GM12878 (cell line): Measurements from ENCODE around the gene AGFG1. TPM values are rescaled to one million over a fixed set of nuclear protein-coding genes. Genes with fewer than 3 reads are reported as not detected.
A peak's percentile ranks its signal among the peaks of the same experiment; 100 is the strongest.

ENCODE experiments used
- ATAC-seq: fragments of 200-7000 bp; cut with Tn5 transposase; 3 replicates; pipeline ENCODE4 v1.9.1; 2020; ENCODE audit warnings: mild to moderate bottlenecking, moderate library complexity
- BruUV-seq: library from RNA; stranded (reverse); fragments of 400-500 nt; replicated peaks from 2 replicates; lab custom pipeline; 2021; lab: Mats Ljungman, UMichigan
- CTCF ChIA-PET: fragments of 300-600 bp; sonication (Branson Sonifier 250); formaldehyde crosslinking; extraction: SDS; loops from one replicate; lab custom pipeline; 2021; ENCODE audit warnings: inconsistent platforms; lab: Yijun Ruan, JAX
- POLR2A ChIA-PET: fragments of 350-600 bp; formaldehyde crosslinking; extraction: SDS; loops from one replicate; lab custom pipeline; 2021; ENCODE audit warnings: inconsistent platforms; lab: Charles Lee
- RAD21 ChIA-PET: fragments of 300-600 bp; sonication (Branson Sonifier 250); formaldehyde crosslinking; loops from one replicate; lab custom pipeline; 2023; ENCODE audit warnings: antibody characterized with exemption; ENCODE audit not compliant: unreplicated experiment; lab: Charles Lee
- SMC1A ChIA-PET: fragments of 300-600 bp; sonication (Branson Sonifier 250); formaldehyde crosslinking; loops from one replicate; lab custom pipeline; 2023; ENCODE audit not compliant: unreplicated experiment, uncharacterized antibody; lab: Charles Lee
- DNase-seq: peaks from one replicate; pipeline ENCODE4 v3.0.0-alpha.2; 2011; ENCODE audit warnings: low read depth, low spot score
- FAIRE-seq: peaks from 3 replicates; lab custom pipeline; 2011; peaks lifted over from hg19 to GRCh38; lab: Jason Lieb, UNC
- H2AFZ ChIP-seq: 2 replicates; pipeline ENCODE4 v1.6.0; 2011; ENCODE audit warnings: low read depth, low read length, control low read depth; ENCODE audit not compliant: control insufficient read depth
- H3K27ac ChIP-seq: 2 replicates; pipeline ENCODE4 v1.5.1; 2011; ENCODE audit warnings: control low read depth; ENCODE audit not compliant: control insufficient read depth, insufficient read depth
- H3K27me3 ChIP-seq, 2 experiments: replicated peaks in 1 of 2; 2 replicates each; pipeline versions ENCODE4 v1.6.0 to v1.6.1; 2011; ENCODE audit warnings: low read length in 1 of 2; ENCODE audit not compliant: control insufficient read depth in 2 of 2, insufficient read depth in 2 of 2
- H3K36me3 ChIP-seq, 2 experiments: 2 replicates each; pipeline ENCODE4 v1.5.1; 2011; ENCODE audit warnings: low read length in 1 of 2; ENCODE audit not compliant: control insufficient read depth in 2 of 2, insufficient read depth in 2 of 2
- H3K4me1 ChIP-seq: 2 replicates; pipeline ENCODE4 v1.6.1; 2011; ENCODE audit warnings: mild to moderate bottlenecking, low read length, moderate library complexity, mixed read lengths; ENCODE audit not compliant: control insufficient read depth, insufficient read depth
- H3K4me2 ChIP-seq: 2 replicates; pipeline ENCODE4 v1.6.0; 2011; ENCODE audit warnings: control low read depth; ENCODE audit not compliant: control insufficient read depth, insufficient read depth
- H3K4me3 ChIP-seq: fragments of 200-600 bp; sonication (generic); 2 replicates; pipeline ENCODE4 v1.5.1; 2016
- H3K79me2 ChIP-seq: 2 replicates; pipeline ENCODE4 v1.6.0; 2011; ENCODE audit warnings: low read length; ENCODE audit not compliant: control insufficient read depth, insufficient read depth
- H3K9ac ChIP-seq: 2 replicates; pipeline ENCODE4 v1.8.0; 2011; ENCODE audit warnings: low read length, control low read depth, mixed read lengths; ENCODE audit not compliant: control insufficient read depth, insufficient read depth
- H3K9me3 ChIP-seq: replicated peaks from 3 replicates; pipeline ENCODE4 v1.5.1; 2011; ENCODE audit warnings: mild to moderate bottlenecking, low read length; ENCODE audit not compliant: control insufficient read depth, insufficient read depth
- H4K20me1 ChIP-seq: 2 replicates; pipeline ENCODE4 v1.6.0; 2011; ENCODE audit not compliant: control insufficient read depth, insufficient read depth
- ATF7 ChIP-seq: fragments of 450-650 bp; IDR thresholded peaks from 2 replicates; pipeline ENCODE4 v1.6.1; 2016; ENCODE audit warnings: low read depth, mild to moderate bottlenecking
- BCLAF1 ChIP-seq: fragments of 450-650 bp; IDR thresholded peaks from 2 replicates; pipeline ENCODE4 v1.6.1; 2017; ENCODE audit warnings: antibody characterized with exemption, mild to moderate bottlenecking, moderate library complexity
- BHLHE40 ChIP-seq, 2 experiments: fragments of 450-650 bp in 1 of 2; IDR thresholded peaks; 2 replicates each; pipeline ENCODE4 v1.6.1; 2011 to 2017; ENCODE audit warnings: low read depth in 2 of 2, borderline replicate concordance in 1 of 2, improper control_type of control experiment in 1 of 2, low read length in 1 of 2, mild to moderate bottlenecking in 1 of 2
- CUX1 ChIP-seq: IDR thresholded peaks from 2 replicates; pipeline ENCODE4 v1.6.1; 2012; ENCODE audit warnings: improper control_type of control experiment, low read depth, low read length; ENCODE audit not compliant: insufficient replicate concordance
- FOXK2 ChIP-seq: fragments of 450-650 bp; IDR thresholded peaks from 2 replicates; pipeline ENCODE4 v1.6.1; 2017; ENCODE audit warnings: mild to moderate bottlenecking, moderate library complexity
- MLLT1 ChIP-seq: fragments of 450-650 bp; IDR thresholded peaks from 2 replicates; pipeline ENCODE4 v1.6.1; 2016; ENCODE audit warnings: mild to moderate bottlenecking
- YY1 ChIP-seq: IDR thresholded peaks from 2 replicates; pipeline ENCODE4 v1.6.1; 2011; ENCODE audit warnings: low read depth, mild to moderate bottlenecking, low read length
- ZBTB40 ChIP-seq: fragments of 450-650 bp; IDR thresholded peaks from 2 replicates; pipeline ENCODE4 v1.6.1; 2016; ENCODE audit warnings: mild to moderate bottlenecking, moderate library complexity, borderline replicate concordance
- WGBS: methylation state at CpG from one replicate; pipeline ENCODE4 v1.1.6; 2016; ENCODE audit warnings: low lambda C conversion rate; ENCODE audit not compliant: insufficient replicate concordance, insufficient coverage; ENCODE audit errors: missing lambda C conversion rate; 5-methylcytosine and 5-hydroxymethylcytosine counted together
- in situ Hi-C: fragments of 300-500 bp; cut with MboI; formaldehyde crosslinking; loops from 9 replicates; pipeline ENCODE4 v1.14.3; 2018; ENCODE audit warnings: mixed read lengths
- intact Hi-C: fragments of 100-400 bp; cut with micrococcal nuclease; formaldehyde crosslinking; loops from one replicate; pipeline ENCODE4 v1.14.2; 2022; ENCODE audit not compliant: unreplicated experiment
- polyA plus RNA-seq, 11 experiments: library from polyadenylated mRNA; depleted of rRNA in 4 of 11; unstranded in 6 of 11; stranded (reverse) in 5 of 11; fragments of >200 nt; fragmentation: Nextera tagmentation in 4 of 11; fragmentation: Illumina TruSeq in 1 of 11; extraction: Ambion mirVana in 4 of 11; extraction: Trizol in 1 of 11; gene quantifications; 1 replicate in 1 of 11; 2 replicates in 10 of 11; pipeline versions ENCODE4 v1.2.1 to v1.2.3, GENCODE V29; 2011 to 2016; ENCODE audit warnings: inconsistent platforms in 2 of 11, missing spikeins in 2 of 11, low read depth in 1 of 11
- total RNA-seq, 4 experiments: library from RNA; depleted of rRNA in 3 of 4; stranded (reverse); fragments of >200 nt in 3 of 4; fragmentation: Illumina TruSeq in 1 of 4; extraction: Trizol in 1 of 4; gene quantifications; 2 replicates each; pipeline versions ENCODE4 v1.2.1 to v1.2.3, GENCODE V29; 2013 to 2021

AGFG1 gene
- total and polyA plus RNA-seq, 10 of the 15 experiments (the other 5 are each of a cell fraction or from before 2014, with no cell fraction given): 7.3 to 243 (median 81.7) TPM

GRCh38 chr2:227442639-227443038 lies 29.3 kb upstream of the AGFG1 start:
- WGBS: 11% methylated on average over 1 of the region's 1 CpG
- no TSS peak for BruUV-seq
- FAIRE-seq: peak; percentile 13
- Histone ChIP-seq H3K9ac (no peak overlapping the region), H2AFZ (no peak overlapping the region; the same call in none of the 2 replicates)
- POLR2A ChIA-PET: no interaction called here
- no peak for TF ChIP-seq CUX1
- TF ChIP-seq YY1: no peak
- peak; percentile 76 for TF ChIP-seq FOXK2
- no peak for TF ChIP-seq MLLT1
- no peak for TF ChIP-seq ZBTB40
- 0 out of 2 replicates have a peak, but pooled peaks have one; percentile 10 for TF ChIP-seq BCLAF1
- peak; percentile 40; the same call in 1 of the 2 replicates for TF ChIP-seq ATF7
- TF ChIP-seq BHLHE40 (IDR thresholded peaks at IDR 0.05; ENCODE audit: borderline replicate concordance in 1 of 2, low read depth in 2 of 2, low read length in 1 of 2): 0 out of 4 replicates have a peak, but pooled peaks of 1 of the 2 experiments have one; percentile 12
- TF ChIP-seq, all 136 proteins: peak for 4
- DNase-seq: no peak
- ATAC-seq: peak; percentile 86
- H3K36me3 ChIP-seq: no peaks in the 10 kb centered on the region
- H3K4me1 ChIP-seq: no peaks in the 10 kb centered on the region; the same call in 1 of the 2 replicates
- no peaks in the 10 kb centered on the region for H4K20me1 ChIP-seq
- H3K4me3 ChIP-seq: no peak overlapping the region
- no peaks in the 10 kb centered on the region for H3K9me3 ChIP-seq
- no peaks in the 10 kb centered on the region for H3K79me2 ChIP-seq
- H3K27me3 ChIP-seq: no peaks in the 10 kb centered on the region
- no peak overlapping the region for H3K27ac ChIP-seq
- ChIA-PET RAD21 (interaction anchor here (1.1 kb wide), 1 partner anchor 37 kb away, joined by 3 read pairs; no protein-coding TSS in a partner anchor), CTCF (interaction anchor here (1.2 kb wide), 1 partner anchor 37 kb away, joined by 4 read pairs; no protein-coding TSS in a partner anchor), SMC1A (interaction anchor here (0.8 to 1.7 kb wide), 3 partner anchors 13 to 35 kb away, joined by 3 to 6 read pairs (median 3); no protein-coding TSS in a partner anchor)
- in situ Hi-C loops: no loop called here
- H3K4me2 ChIP-seq: no peak overlapping the region
- intact Hi-C loops: no loop called here
